ENCODE data around the gene KCNMA1.

Gene KCNMA1

DNA sequence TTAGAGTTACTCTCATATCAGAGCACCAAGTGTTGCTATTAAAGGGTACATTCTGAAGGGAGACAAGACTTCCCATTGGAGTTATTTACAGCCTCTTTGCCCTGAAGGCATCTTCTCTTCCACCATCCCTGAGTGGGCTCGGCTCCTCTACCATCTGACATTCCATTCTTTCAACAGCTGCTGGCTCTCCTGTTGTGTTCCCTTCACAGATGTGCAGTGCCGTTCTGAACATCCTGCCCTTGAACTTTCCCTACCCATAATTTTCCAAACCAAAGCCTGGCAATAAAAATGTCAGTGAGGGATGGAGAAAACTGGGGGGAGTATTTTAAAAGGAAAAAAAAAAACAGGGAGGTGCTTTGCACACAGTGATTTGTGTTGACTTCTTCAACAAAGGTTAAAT, 392.9 kb downstream of the KCNMA1 start:
- TF ChIP-seq, protein P1, sequence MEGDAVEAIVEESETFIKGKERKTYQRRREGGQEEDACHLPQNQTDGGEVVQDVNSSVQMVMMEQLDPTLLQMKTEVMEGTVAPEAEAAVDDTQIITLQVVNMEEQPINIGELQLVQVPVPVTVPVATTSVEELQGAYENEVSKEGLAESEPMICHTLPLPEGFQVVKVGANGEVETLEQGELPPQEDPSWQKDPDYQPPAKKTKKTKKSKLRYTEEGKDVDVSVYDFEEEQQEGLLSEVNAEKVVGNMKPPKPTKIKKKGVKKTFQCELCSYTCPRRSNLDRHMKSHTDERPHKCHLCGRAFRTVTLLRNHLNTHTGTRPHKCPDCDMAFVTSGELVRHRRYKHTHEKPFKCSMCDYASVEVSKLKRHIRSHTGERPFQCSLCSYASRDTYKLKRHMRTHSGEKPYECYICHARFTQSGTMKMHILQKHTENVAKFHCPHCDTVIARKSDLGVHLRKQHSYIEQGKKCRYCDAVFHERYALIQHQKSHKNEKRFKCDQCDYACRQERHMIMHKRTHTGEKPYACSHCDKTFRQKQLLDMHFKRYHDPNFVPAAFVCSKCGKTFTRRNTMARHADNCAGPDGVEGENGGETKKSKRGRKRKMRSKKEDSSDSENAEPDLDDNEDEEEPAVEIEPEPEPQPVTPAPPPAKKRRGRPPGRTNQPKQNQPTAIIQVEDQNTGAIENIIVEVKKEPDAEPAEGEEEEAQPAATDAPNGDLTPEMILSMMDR (IDR thresholded peaks at IDR 0.05; ENCODE audit: insufficient read depth, low read depth, low read length, missing control alignments) = no peak
- DNase-seq (ENCODE audit: low read depth) = no peak

DNA sequence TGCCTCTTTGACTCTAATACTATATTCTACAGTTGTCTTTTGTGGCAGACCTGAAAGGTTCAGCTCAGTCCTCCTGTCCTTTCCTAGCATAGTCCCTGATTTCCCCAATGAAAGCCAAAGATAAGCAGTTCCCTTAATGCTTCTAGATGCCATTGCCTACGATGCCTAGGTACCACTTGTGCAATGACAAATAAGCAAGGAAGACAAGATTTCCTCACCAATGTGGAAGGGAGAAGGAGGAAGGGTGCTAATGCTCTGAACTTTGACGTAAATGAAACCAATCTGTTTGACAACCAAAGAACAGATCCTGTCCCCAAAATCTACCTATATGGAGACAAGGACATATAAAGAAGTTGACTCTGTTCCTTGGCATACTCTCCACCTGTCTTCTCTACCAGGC, 393.3 kb downstream of the KCNMA1 start:
- TF ChIP-seq, protein P1 (IDR thresholded peaks at IDR 0.05; ENCODE audit: insufficient read depth, low read depth, low read length, missing control alignments) = no peak
- DNase-seq (ENCODE audit: low read depth) = no peak
- no peak overlapping the region for H3K4me3 ChIP-seq (ENCODE audit: low read depth, low read length)

More for the DNA sequence above, 392.9 kb downstream of the KCNMA1 start:
- no peak overlapping the region for H3K4me3 ChIP-seq (ENCODE audit: low read depth, low read length)

DNA sequence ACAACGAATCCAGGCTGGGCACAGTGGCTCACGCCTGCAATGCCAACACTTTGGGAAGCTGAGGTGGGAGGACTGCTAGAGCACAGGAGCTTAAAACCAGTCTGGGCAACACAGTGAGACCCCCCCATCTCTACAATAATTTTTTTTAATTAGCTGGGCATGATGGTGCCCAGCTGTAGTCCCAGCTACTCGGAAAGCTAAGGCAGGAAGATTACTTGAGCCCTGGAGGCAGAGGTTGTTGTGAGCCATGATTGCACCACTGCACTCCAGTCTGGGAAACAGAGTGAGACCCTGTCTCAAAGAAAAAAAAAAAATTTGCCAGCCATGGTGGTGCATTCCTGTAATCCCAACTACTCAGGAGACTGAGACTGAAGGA, 396.3 kb downstream of the KCNMA1 start:
- H3K4me3 ChIP-seq (ENCODE audit: low read depth, low read length) = no peak overlapping the region
- no peak for DNase-seq (ENCODE audit: low read depth)
- TF ChIP-seq, protein P1 (IDR thresholded peaks at IDR 0.05; ENCODE audit: insufficient read depth, low read depth, low read length, missing control alignments) = no peak

DNA sequence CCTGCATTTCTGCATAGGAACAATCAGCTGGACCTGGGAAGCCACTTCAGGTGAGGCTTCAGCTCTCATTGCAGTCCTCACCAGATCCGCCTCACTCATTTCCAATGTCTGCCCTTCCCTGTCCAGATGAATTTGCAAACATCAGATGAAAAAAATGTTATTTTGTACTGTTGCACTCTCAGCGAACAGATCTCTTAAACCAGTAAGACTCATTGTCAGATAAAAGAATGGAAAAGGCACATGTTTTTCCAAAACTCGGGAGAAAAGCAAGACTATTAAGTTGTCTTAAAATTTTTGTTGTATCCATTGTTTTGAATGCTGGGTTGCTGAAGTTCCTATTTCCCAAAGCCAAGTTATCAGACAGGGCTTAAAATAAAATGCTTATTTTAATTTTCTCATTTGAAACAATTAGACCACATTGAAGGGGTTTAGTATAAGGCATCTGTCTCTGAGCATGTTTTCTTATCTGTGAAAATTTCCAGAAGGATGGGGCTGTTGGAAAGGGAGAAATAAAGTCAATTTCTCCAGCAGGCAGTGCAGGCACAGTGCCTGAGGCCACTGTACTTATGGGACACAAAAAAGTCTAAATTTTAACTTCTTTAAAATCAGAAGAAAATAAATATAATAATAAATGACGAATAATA, 396.8 kb downstream of the KCNMA1 start:
- no peak for DNase-seq (ENCODE audit: low read depth)
- no peak overlapping the region for H3K4me3 ChIP-seq (ENCODE audit: low read depth, low read length)
- TF ChIP-seq, protein P1 (IDR thresholded peaks at IDR 0.05; ENCODE audit: insufficient read depth, low read depth, low read length, missing control alignments) = no peak

DNA sequence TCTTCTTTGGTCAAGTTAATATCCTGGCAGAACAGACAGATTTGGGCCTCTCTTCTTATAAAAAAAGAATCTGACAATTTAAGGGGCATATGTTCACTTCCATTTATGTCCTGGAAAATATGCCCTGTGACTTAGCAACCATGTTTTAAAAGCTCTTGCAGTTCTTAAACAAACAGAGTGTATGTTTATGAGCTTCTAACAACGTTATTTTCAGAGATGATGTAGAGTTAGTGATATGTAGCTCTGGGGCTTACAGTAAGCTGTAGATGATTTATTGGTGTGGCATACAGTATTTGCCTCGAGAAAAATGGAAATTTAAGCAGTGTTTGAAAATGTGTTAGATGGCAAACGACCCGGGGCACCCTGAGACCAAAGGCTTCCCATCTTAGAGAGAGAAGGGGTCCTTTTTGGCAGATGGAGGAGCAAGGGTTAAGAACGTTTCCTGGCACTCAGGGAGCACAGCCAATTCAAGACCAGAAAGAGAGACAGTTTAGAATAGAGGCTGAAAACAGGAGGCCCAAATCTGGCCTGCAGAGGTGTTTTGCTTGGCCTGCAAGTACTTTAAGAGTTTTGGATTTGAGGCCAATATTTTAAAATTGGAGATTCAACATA, 397.5 kb downstream of the KCNMA1 start:
- DNase-seq (ENCODE audit: low read depth) = no peak
- TF ChIP-seq, protein P1 (IDR thresholded peaks at IDR 0.05; ENCODE audit: insufficient read depth, low read depth, low read length, missing control alignments) = no peak
- no peak overlapping the region for H3K4me3 ChIP-seq (ENCODE audit: low read depth, low read length)

DNA sequence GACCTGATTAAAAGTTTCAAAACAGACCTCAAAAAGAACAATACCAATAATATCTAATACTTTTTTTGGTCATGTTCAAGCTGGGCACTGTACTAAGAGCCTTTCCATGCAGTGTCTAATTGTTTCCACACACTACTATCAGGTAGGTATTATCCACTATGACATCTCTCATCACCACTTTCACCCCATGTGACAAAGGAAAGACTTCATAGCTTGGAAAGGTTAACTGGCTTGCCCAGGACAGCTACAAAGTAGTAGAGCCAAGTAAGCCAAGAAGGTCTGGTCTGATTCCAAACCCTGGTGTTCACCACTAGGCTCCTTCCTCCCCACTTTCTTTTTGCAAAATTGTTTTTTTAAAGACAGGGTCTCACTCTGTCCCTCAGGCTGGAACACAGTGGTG, 400.5 kb downstream of the KCNMA1 start:
- DNase-seq (ENCODE audit: low read depth) = no peak
- TF ChIP-seq, protein P1 (IDR thresholded peaks at IDR 0.05; ENCODE audit: insufficient read depth, low read depth, low read length, missing control alignments) = no peak
- H3K4me3 ChIP-seq (ENCODE audit: low read depth, low read length) = no peak overlapping the region

DNA sequence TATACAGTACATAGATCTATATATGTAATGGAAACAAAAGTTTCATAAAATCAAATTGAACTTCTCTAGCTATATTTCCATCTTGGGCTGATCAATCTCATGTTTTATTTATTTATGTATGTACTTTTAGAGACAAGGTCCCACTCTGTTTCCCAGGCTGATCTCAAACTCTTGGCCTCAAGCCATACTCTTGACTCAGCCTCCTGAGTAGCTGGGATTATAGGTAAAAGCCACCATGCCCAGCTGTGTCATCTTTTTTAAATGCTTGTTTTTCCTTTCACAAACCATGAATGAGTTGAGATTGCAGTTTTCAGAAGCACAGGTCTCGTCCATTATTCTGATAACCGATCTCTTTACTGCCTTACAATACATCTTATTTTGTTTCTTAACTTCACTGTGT, 400.9 kb downstream of the KCNMA1 start:
- H3K4me3 ChIP-seq (ENCODE audit: low read depth, low read length) = no peak overlapping the region
- DNase-seq (ENCODE audit: low read depth) = no peak
- TF ChIP-seq, protein P1 (IDR thresholded peaks at IDR 0.05; ENCODE audit: insufficient read depth, low read depth, low read length, missing control alignments) = no peak

Measured in GM12865 (cell line).